A549 (cell line): ENCODE results near the gene STK35.

Experiments used
- BHLHE40 ChIP-seq: IDR thresholded peaks from 2 replicates; pipeline ENCODE4 v1.6.1; 2012; ENCODE audit warnings: low read depth, low read length, inconsistent platforms
- CBX2 ChIP-seq: fragments of 200-600 bp; sonication (generic); IDR thresholded peaks from 2 replicates; pipeline ENCODE4 v1.6.1; 2016; ENCODE audit warnings: low read depth, mild to moderate bottlenecking, borderline replicate concordance
- CHD2 ChIP-seq: fragments of 150-350 bp; IDR thresholded peaks from 2 replicates; pipeline ENCODE4 v1.6.1; 2014; ENCODE audit warnings: low read length; ENCODE audit not compliant: partially characterized antibody
- EHF ChIP-seq: fragments of 250-450 bp; sonication (Bioruptor Pico); IDR thresholded peaks from 2 replicates; pipeline ENCODE4 v1.5.0; 2020; ENCODE audit warnings: mild to moderate bottlenecking
- EHMT2 ChIP-seq: fragments of 200-600 bp; sonication (generic); IDR thresholded peaks from 2 replicates; pipeline ENCODE4 v1.6.1; 2016; ENCODE audit warnings: antibody characterized with exemption, low read depth, mild to moderate bottlenecking, moderate library complexity
- HOXB5 ChIP-seq: fragments of 250-450 bp; sonication (Bioruptor Pico); IDR thresholded peaks from 2 replicates; pipeline ENCODE4 v1.5.0; 2020; ENCODE audit warnings: mild to moderate bottlenecking, moderate library complexity
- JUNB ChIP-seq: fragments of >200 bp; sonication (Bioruptor Twin); formaldehyde crosslinking; IDR thresholded peaks from 2 replicates; pipeline ENCODE4 v1.6.1; 2016
- MYC ChIP-seq: IDR thresholded peaks from 2 replicates; pipeline ENCODE4 v1.6.1; 2012; ENCODE audit warnings: mild to moderate bottlenecking, inconsistent platforms, low read length, improper control_type of control experiment, borderline replicate concordance
- NFE2L2 ChIP-seq: fragments of 150-350 bp; conservative IDR thresholded peaks from 2 replicates; pipeline ENCODE4 v1.6.1; 2014; ENCODE audit warnings: low read length
- NPAS2 ChIP-seq: fragments of 250-450 bp; sonication (Bioruptor Pico); IDR thresholded peaks from 2 replicates; pipeline ENCODE4 v1.8.0; 2022; ENCODE audit warnings: mild to moderate bottlenecking, moderate library complexity, borderline replicate concordance
- POLR2A ChIP-seq: IDR thresholded peaks from 2 replicates; pipeline ENCODE4 v1.6.1; 2012; ENCODE audit warnings: mild to moderate bottlenecking, low read length
- SREBF2 ChIP-seq: fragments of 450-650 bp; IDR thresholded peaks from 2 replicates; pipeline ENCODE4 v1.6.1; 2014; ENCODE audit warnings: mild to moderate bottlenecking, moderate library complexity
- TF ChIP-seq, protein P1 (sequence below): fragments of >200 bp; sonication (Bioruptor Twin); formaldehyde crosslinking; IDR thresholded peaks from 3 replicates; pipeline ENCODE4 v1.5.1; 2016

DNA sequence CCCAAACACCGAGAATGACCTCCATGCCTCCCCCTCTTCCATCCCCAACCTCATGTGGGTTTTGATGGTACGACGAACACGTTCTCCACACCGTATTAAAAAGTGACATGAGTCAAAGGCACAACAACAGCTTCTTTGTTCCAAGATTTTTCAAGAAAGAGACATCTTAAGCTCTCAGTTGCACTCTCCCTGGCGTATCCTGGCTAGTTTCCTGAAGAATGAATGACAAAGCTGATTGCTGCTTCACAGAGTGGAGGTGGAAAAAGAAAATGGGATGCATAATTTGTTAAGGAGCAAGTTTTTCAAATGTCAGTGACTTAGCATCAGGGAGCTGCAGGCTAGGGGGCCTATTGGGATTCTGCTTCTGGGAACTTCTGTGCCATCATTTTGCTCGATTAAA lies 95.5 kb downstream of the STK35 start:
- TF ChIP-seq NPAS2 (CRISPR knock-in tag) (no peak), BHLHE40 (no peak), NFE2L2 (no peak), HOXB5 (no peak), CHD2 (no peak), EHMT2 (no peak), EHF (CRISPR knock-in tag) (no peak), CBX2 (no peak), POLR2A (no peak), SREBF2 (no peak), JUNB (no peak), MYC (no peak)
- TF ChIP-seq, protein P1, sequence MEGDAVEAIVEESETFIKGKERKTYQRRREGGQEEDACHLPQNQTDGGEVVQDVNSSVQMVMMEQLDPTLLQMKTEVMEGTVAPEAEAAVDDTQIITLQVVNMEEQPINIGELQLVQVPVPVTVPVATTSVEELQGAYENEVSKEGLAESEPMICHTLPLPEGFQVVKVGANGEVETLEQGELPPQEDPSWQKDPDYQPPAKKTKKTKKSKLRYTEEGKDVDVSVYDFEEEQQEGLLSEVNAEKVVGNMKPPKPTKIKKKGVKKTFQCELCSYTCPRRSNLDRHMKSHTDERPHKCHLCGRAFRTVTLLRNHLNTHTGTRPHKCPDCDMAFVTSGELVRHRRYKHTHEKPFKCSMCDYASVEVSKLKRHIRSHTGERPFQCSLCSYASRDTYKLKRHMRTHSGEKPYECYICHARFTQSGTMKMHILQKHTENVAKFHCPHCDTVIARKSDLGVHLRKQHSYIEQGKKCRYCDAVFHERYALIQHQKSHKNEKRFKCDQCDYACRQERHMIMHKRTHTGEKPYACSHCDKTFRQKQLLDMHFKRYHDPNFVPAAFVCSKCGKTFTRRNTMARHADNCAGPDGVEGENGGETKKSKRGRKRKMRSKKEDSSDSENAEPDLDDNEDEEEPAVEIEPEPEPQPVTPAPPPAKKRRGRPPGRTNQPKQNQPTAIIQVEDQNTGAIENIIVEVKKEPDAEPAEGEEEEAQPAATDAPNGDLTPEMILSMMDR, result no peak
